H1 (cell line): ENCODE results near the gene GSTA3.

ENCODE experiments used
- JUN ChIP-seq: IDR thresholded peaks from 2 replicates; pipeline ENCODE4 v1.6.1; 2011; ENCODE audit warnings: low read depth, mild to moderate bottlenecking, improper control_type of control experiment, low read length
- POLR2A ChIP-seq, 2 experiments: IDR thresholded peaks; 1 replicate in 1 of 2; 2 replicates in 1 of 2; pipeline ENCODE4 v1.6.1; 2011; ENCODE audit warnings: low read depth in 2 of 2, low read length in 2 of 2, mild to moderate bottlenecking in 2 of 2; ENCODE audit errors: control extremely low read depth in 1 of 2
- POLR2AphosphoS5 ChIP-seq: IDR thresholded peaks from 2 replicates; pipeline ENCODE4 v1.6.1; 2011; ENCODE audit warnings: low read depth, low read length
- TF ChIP-seq, protein P1 (sequence below), 3 experiments: IDR thresholded peaks; 1 replicate in 2 of 3; 2 replicates in 1 of 3; pipeline versions ENCODE4 v1.5.1 to v1.6.1; 2011; ENCODE audit warnings: low read length in 3 of 3, mild to moderate bottlenecking in 3 of 3, inconsistent platforms in 2 of 3, low read depth in 1 of 3, moderate library complexity in 1 of 3; ENCODE audit not compliant: insufficient read depth in 1 of 3; ENCODE audit errors: control extremely low read depth in 1 of 3

DNA sequence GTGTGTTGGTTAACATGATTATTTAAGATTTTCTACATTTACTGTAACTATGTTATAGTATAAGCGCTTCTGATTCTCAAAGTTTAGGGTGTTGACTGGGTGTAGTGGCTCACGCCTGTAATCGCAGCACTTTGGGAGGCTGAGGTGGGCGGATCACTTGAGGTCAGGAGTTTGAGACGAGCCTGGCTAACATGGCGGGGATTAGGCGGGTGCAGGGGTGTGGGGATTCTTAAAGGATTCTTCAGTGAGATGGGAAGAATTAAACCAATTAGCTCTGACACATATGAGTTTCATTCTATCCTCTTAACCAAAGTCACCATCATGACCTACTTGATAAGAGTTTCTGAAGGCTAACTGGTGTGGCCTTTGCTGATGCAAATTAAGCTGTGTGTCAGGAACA, 46.4 kb upstream of the GSTA3 start:
- TF ChIP-seq POLR2AphosphoS5: no peak
- TF ChIP-seq, protein P1, sequence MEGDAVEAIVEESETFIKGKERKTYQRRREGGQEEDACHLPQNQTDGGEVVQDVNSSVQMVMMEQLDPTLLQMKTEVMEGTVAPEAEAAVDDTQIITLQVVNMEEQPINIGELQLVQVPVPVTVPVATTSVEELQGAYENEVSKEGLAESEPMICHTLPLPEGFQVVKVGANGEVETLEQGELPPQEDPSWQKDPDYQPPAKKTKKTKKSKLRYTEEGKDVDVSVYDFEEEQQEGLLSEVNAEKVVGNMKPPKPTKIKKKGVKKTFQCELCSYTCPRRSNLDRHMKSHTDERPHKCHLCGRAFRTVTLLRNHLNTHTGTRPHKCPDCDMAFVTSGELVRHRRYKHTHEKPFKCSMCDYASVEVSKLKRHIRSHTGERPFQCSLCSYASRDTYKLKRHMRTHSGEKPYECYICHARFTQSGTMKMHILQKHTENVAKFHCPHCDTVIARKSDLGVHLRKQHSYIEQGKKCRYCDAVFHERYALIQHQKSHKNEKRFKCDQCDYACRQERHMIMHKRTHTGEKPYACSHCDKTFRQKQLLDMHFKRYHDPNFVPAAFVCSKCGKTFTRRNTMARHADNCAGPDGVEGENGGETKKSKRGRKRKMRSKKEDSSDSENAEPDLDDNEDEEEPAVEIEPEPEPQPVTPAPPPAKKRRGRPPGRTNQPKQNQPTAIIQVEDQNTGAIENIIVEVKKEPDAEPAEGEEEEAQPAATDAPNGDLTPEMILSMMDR (IDR thresholded peaks at IDR 0.05; ENCODE audit: control extremely low read depth in 1 of 3, insufficient read depth in 1 of 3, low read depth in 1 of 3, low read length in 3 of 3): no peak
- no peak for TF ChIP-seq POLR2A (IDR thresholded peaks at IDR 0.05; ENCODE audit: control extremely low read depth in 1 of 2, low read depth in 2 of 2, low read length in 2 of 2)
- TF ChIP-seq JUN: no peak
